22Rv1 (cell line): ENCODE data around the gene GMPPB.

Experiments used
- H3K27ac ChIP-seq: fragments of 450-650 bp; 2 replicates; pipeline ENCODE4 v1.5.1; 2017
- ZFX ChIP-seq: fragments of 450-650 bp; IDR thresholded peaks from 2 replicates; pipeline ENCODE4 v1.6.1; 2017; ENCODE audit warnings: antibody characterized with exemption, borderline replicate concordance
- TF ChIP-seq, protein P1 (sequence below): fragments of 450-650 bp; IDR thresholded peaks from 2 replicates; pipeline ENCODE4 v1.5.1; 2017; ENCODE audit warnings: mild to moderate bottlenecking

Gene GMPPB

GRCh38 chr3:49683162-49683561 lies 40.6 kb downstream of the GMPPB start:
- TF ChIP-seq, protein P1, sequence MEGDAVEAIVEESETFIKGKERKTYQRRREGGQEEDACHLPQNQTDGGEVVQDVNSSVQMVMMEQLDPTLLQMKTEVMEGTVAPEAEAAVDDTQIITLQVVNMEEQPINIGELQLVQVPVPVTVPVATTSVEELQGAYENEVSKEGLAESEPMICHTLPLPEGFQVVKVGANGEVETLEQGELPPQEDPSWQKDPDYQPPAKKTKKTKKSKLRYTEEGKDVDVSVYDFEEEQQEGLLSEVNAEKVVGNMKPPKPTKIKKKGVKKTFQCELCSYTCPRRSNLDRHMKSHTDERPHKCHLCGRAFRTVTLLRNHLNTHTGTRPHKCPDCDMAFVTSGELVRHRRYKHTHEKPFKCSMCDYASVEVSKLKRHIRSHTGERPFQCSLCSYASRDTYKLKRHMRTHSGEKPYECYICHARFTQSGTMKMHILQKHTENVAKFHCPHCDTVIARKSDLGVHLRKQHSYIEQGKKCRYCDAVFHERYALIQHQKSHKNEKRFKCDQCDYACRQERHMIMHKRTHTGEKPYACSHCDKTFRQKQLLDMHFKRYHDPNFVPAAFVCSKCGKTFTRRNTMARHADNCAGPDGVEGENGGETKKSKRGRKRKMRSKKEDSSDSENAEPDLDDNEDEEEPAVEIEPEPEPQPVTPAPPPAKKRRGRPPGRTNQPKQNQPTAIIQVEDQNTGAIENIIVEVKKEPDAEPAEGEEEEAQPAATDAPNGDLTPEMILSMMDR: no peak
- no peak for TF ChIP-seq ZFX
- H3K27ac ChIP-seq: peak overlapping the region; percentile 15

DNA sequence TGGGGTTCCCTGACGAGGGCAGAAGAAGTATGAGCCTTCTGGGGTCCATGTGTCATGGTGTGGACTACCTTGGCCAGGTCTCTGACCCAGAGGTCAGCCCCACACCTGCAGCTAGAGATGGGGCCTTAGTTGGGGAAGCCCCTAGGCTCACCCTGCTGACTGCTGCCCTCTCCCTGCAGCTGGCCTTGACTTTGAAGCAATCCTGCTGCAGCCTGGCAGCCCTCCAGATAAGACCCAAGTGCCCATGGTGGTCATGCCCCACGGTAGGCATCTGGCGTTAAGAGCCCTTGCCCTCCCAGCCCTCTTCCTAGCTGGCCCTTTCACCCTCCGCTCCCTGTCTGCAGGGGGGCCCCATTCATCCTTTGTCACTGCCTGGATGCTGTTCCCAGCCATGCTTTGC lies 42.2 kb downstream of the GMPPB start:
- TF ChIP-seq, protein P1: no peak
- no peak for TF ChIP-seq ZFX
- H3K27ac ChIP-seq: no peak overlapping the region

- TF ChIP-seq, protein P1: no peak
- TF ChIP-seq ZFX: no peak
- H3K27ac ChIP-seq: no peak overlapping the region
Observed at GRCh38 chr3:49681232-49681522, 42.6 kb downstream of the GMPPB start.

DNA sequence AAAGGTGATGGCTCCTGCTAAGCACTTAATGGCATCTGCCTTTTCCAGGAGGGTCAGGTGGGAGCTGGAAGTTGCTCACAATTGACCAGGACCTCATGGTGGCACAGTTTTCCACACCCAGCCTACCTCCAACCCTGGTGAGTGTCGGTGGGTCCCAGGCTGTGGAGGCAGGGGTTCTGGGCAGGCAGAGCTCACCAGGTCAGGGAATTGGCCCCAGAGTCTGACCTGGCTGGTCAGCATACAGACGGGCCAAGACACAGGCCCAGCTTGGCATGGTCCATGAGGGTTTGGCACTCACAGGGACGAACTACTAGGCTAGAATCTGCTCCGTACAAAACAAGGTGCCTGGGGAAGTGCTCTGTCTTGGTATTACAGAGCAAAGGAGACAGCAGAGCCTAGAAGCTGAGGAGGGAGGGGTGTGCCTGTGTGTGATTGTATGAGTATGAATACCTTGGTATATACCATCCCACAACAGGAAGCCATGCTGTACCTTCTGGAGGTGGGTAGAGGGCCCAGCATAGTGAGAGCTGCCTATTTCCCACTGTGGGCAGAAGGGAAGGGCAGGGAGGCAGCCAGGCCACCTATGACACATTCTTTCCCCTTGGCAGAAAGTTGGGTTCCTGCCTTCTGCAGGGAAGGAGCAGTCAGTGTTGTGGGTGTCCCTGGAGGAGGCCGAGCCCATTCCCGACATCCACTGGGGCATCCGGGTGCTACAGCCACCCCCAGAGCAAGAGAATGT lies 43.1 kb downstream of the GMPPB start:
- TF ChIP-seq, protein P1: no peak
- no peak for TF ChIP-seq ZFX
- H3K27ac ChIP-seq: no peak overlapping the region

- H3K27ac ChIP-seq: peak overlapping the region; percentile 97
- TF ChIP-seq, protein P1: no peak
- no peak for TF ChIP-seq ZFX
Observed at GRCh38 chr3:49675912-49676311, 47.8 kb downstream of the GMPPB start.

- peak overlapping the region; percentile 97 for H3K27ac ChIP-seq
- TF ChIP-seq ZFX: no peak
- TF ChIP-seq, protein P1: no peak
Observed at GRCh38 chr3:49674497-49674983, 49.2 kb downstream of the GMPPB start.

- no peak for TF ChIP-seq ZFX
- TF ChIP-seq, protein P1: no peak
- H3K27ac ChIP-seq: peak within 1 kb of the TSS; percentile 97
Observed at GRCh38 chr3:49673715-49674496, 49.8 kb downstream of the GMPPB start, which contains the start of gene APEH. Gene APEH, plus strand, starts transcription at chr3:49674351. Its CDS starts 51 bp downstream, at chr3:49674402.
